Heart right ventricle (tissue), 16 donors: ENCODE measurements around the gene CCDC8. TPM values are rescaled to one million over a fixed set of nuclear protein-coding genes. Genes with fewer than 3 reads are reported as not detected.
A peak's percentile ranks its signal among the peaks of the same experiment; 100 is the strongest.

Experiments used
- ATAC-seq, 8 donors: fragments of 200-7000 bp; cut with Tn5 transposase; one replicate each; pipeline ENCODE4 v1.9.1; 2020; ENCODE audit warnings: mild to moderate bottlenecking in 8 of 8, moderate library complexity in 8 of 8, moderate number of reproducible peaks in 1 of 8
- DNase-seq, 2 donors: peaks; one replicate each; pipeline ENCODE4 v3.0.0-alpha.2; 2020
- H3K27ac ChIP-seq, 10 donors: fragments of 200-600 bp; sonication (generic) in 2 of 10; one replicate each; pipeline versions ENCODE4 v1.5.0 to v1.8.0; 2020 to 2022; ENCODE audit warnings: mild to moderate bottlenecking in 3 of 10
- H3K27me3 ChIP-seq, 7 donors: fragments of 200-600 bp; one replicate each; pipeline ENCODE4 v1.8.0; 2021 to 2022; ENCODE audit warnings: mild to moderate bottlenecking in 2 of 7
- H3K36me3 ChIP-seq, 9 donors: fragments of 200-600 bp; sonication (generic) in 1 of 9; one replicate each; pipeline versions ENCODE4 v1.5.0 to v1.8.0; 2020 to 2022; ENCODE audit warnings: mild to moderate bottlenecking in 2 of 9
- H3K4me1 ChIP-seq, 9 donors: fragments of 200-600 bp; sonication (generic) in 1 of 9; one replicate each; pipeline versions ENCODE4 v1.5.0 to v1.8.0; 2020 to 2022; ENCODE audit warnings: mild to moderate bottlenecking in 4 of 9
- H3K4me3 ChIP-seq, 10 donors: fragments of 200-600 bp; sonication (generic) in 2 of 10; one replicate each; pipeline versions ENCODE4 v1.5.0 to v1.8.0; 2020 to 2022; ENCODE audit warnings: mild to moderate bottlenecking in 7 of 10, moderate library complexity in 2 of 10
- H3K9me3 ChIP-seq, 11 donors: fragments of 200-600 bp in 10 of 11; sonication (generic) in 2 of 11; one replicate each; pipeline versions ENCODE4 v1.5.0 to v1.8.0; 2013 to 2022; ENCODE audit warnings: mild to moderate bottlenecking in 2 of 11, control low read depth in 1 of 11, moderate library complexity in 1 of 11
- WGBS, 2 donors: extraction: QIAGEN DNeasy Blood & Tissue Kit; methylation state at CpG; one replicate each; pipeline ENCODE4 v1.1.7; 2013; ENCODE audit warnings: inconsistent platforms in 1 of 2; 5-methylcytosine and 5-hydroxymethylcytosine counted together
- intact Hi-C, 10 donors: fragments of 100-400 bp; cut with DNase I; formaldehyde crosslinking; loops; one replicate each; pipeline versions ENCODE4 v1.11.1 to v1.14.2; 2022
- polyA plus RNA-seq, 2 donors: library from polyadenylated mRNA; stranded (reverse); fragments of 200-250 nt; gene quantifications; one replicate each; pipeline ENCODE4 v1.2.3, GENCODE V29; 2013
- total RNA-seq, 10 donors: library from RNA; stranded (reverse); fragmentation: NEBNext Ultra II Directional in 3 of 10; extraction: Animal tissue kit (Norgen Biotek cat#: 25700) in 3 of 10; gene quantifications; one replicate each; pipeline versions ENCODE4 v1.2.1 to v1.2.4, GENCODE V29; 2021 to 2023
- TF ChIP-seq, protein P1 (sequence below), 9 donors: fragments of 200-600 bp; sonication (generic) in 2 of 9; IDR thresholded peaks; one replicate each; pipeline versions ENCODE4 v1.5.0 to v1.8.0; 2021 to 2022; ENCODE audit warnings: antibody characterized with exemption in 9 of 9, mild to moderate bottlenecking in 5 of 9, moderate library complexity in 1 of 9
- donor health status: Arrhythmogenic right ventricular cardiomyopathy.
- donor health status: ischemic (EF 13 %, LVEDD 7.1; RV severe dilation, severe dysfunction).
- donor health status: healthy with polysubstance abuse.
- donor health status: DM: no; HTN: yes; CAD: no.
- donor health status: DM: no; HTN: no; CAD: no.
- donor health status: ischemic (EF 25% LVEDD 6.9; RV normal size, moderate dysfunction).
- donor health status: ischemic (EF 25% LVEDD 5.7; RV mildly dilated, moderate dysfunction).
- donor health status: healthy.
- donor health status: DM: yes; HTN: yes; CAD: no.
- donor health status: Ischemic cardiomyopathy.
- donor health status: ischemic (EF 35%, LVEDD 5.7; RV mildly dilated, moderate dysfunction).
- donor health status: nonischemic (EF 11% LVEDD 7.7; RV severe dilation, severe dysfunction).
- donor health status: DM: yes; HTN: yes; CAD: no.
- donor health status: PGD.
- donor health status: ischemic (EF 29% LVEDD 5.4; RV normal size, mild dysfunction).
- donor health status: nonischemic (EF 23%, LVEDD 6.1; RV moderate dilation, normal function).

CCDC8 gene
- total and polyA plus RNA-seq, 12 donors = 14.4 to 37.3 (median 28.1) TPM

DNA sequence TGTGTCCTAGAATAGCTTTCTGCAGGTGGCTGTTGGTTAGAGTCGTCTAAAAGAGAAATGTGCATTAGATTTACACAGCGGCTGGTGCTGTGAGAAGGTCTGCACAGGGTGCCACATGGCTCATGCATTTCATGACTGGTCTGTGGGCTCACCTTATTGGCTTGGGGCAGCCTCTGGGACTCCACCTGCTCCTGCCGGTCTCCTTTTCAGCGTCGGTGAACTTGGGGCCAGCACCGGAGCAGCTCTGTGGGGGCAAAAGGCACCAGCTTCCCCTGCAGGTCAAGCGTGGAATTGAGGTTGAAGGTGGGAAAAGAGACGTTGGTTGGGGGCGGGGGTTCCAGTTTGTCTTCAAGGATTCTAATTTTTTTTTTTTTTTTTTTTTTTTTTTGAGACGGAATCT, 18.5 kb upstream of the CCDC8 start:
- no peaks in the 10 kb centered on the region for H3K9me3 ChIP-seq
- ATAC-seq = no peak
- TF ChIP-seq, protein P1, sequence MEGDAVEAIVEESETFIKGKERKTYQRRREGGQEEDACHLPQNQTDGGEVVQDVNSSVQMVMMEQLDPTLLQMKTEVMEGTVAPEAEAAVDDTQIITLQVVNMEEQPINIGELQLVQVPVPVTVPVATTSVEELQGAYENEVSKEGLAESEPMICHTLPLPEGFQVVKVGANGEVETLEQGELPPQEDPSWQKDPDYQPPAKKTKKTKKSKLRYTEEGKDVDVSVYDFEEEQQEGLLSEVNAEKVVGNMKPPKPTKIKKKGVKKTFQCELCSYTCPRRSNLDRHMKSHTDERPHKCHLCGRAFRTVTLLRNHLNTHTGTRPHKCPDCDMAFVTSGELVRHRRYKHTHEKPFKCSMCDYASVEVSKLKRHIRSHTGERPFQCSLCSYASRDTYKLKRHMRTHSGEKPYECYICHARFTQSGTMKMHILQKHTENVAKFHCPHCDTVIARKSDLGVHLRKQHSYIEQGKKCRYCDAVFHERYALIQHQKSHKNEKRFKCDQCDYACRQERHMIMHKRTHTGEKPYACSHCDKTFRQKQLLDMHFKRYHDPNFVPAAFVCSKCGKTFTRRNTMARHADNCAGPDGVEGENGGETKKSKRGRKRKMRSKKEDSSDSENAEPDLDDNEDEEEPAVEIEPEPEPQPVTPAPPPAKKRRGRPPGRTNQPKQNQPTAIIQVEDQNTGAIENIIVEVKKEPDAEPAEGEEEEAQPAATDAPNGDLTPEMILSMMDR (IDR thresholded peaks at IDR 0.05) = no peak
- intact Hi-C loops = no loop called here
- DNase-seq = no peak
- no peak overlapping the region for H3K27ac ChIP-seq
- H3K4me1 ChIP-seq = peaks cover 3 to 12% (median 11%) of the 10 kb centered on the region in 9 donors
- WGBS, 2 donors = 52 to 54% methylated on average over 9 to 10 of the region's 10 CpGs
- no peaks in the 10 kb centered on the region for H3K36me3 ChIP-seq
- H3K27me3 ChIP-seq = peaks cover 0 to 55% (median 21%) of the 10 kb centered on the region in 7 donors
- H3K4me3 ChIP-seq = no peak overlapping the region

DNA sequence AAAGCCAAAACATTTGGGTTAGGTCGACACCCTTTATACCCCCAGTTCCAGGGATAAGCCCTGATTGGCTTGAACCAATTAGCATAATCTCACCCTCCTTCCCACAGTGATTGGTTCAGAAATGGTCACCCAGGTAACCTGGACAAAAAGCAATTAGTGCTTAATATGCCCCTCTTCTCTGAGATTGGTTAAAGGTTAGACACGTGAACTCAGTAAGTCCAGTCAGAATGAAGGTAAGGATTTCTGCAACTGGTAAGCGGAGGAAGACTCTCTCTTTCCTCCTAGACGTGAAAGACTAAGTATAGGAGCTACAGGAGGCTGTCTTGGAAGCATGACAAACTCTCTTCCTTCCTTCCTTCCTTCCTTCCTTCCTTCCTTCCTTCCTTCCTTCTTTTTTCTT, 16.6 kb upstream of the CCDC8 start:
- TF ChIP-seq, protein P1 (IDR thresholded peaks at IDR 0.05) = no peak
- H3K36me3 ChIP-seq = no peaks in the 10 kb centered on the region
- H3K4me1 ChIP-seq = peaks cover 3 to 20% (median 12%) of the 10 kb centered on the region in 9 donors
- no peak for ATAC-seq
- peaks cover 0 to 70% (median 20%) of the 10 kb centered on the region in 7 donors for H3K27me3 ChIP-seq
- no peak overlapping the region for H3K4me3 ChIP-seq
- H3K27ac ChIP-seq = no peak overlapping the region
- intact Hi-C loops = no loop called here
- DNase-seq = no peak
- no peaks in the 10 kb centered on the region for H3K9me3 ChIP-seq
- 74 to 81% methylated on average over 4 of the region's 4 CpGs for WGBS, 2 donors

DNA sequence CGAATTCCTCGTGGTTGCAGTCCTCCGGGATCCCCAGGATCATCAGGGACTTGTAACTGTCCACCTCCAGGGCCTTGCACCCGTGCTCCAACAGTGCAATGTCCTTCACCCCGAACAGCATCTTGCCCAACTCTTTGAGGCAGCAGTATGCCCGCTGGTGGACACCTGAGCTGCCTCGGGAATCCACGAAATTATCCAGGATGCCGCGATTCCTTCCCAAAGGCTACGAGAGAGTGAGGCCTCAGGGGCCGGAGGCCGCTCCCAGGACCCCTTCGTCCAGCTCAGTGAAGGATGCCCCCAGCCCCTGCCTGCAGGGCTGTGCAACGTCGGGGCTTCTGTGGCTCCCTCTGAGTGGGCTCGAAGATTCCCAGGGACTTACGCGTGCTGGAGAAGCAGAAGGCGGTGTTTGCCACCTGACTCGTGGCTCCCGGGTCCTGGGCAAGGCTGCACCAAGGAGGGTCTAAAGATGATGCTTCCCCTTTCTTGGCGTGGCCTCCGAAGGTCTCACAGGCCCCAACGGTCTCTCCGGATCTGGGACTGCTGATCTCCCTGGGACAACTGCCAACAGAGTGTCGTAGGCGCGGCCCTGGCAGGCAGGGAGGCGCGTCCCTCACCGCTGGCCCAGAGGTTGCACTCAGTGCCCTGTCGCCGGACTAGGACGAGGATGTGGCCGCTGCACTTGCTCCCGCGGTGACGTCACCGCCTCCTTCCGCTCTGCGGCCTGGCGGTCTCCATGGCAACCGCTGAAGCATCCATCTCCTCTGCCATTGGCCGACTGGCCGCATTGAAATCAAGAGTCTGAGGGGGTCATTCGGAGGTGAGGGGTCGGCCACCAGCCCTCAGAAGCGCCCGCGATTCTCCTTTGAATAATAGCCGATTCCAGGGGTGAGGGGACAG, 15.1 kb upstream of the CCDC8 start, which contains the start of gene PNMA8C:
Gene PNMA8C (minus strand): TSS at position 698 of the 897 bp plus-strand sequence. CDS start 577 bp downstream, at position 121.
- intact Hi-C loops = no loop called here
- H3K27ac ChIP-seq = no peak within 1 kb of the TSS
- peak; percentile 65 to 86 (median 78) for ATAC-seq

DNA sequence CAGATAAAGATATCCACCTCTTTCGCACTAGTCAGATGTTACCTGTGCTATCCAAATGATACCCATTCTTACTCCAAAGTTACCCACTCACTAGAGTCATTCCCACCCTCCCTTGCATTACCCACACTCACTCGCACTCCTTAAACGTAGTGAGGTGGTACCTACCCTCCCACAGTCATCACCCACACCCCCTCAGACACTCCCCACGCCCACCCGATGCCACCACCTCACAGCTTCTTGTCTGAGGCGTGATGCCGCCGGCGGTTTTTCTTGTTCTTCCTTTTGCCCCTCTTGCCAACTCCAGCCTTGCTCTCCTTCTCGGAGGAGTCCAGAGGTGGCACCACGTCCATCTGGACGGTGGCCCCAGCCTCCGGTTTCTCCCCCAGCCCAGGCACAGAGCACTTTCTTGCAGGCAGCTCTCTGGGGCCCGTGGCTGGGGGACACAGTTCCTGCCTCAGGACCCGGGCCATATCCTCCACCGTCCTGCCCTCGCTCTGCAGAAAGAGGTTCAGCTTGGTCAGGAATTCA, 14.2 kb upstream of the CCDC8 start:
- Histone ChIP-seq H3K4me1 (peaks cover 3 to 22% (median 12%) of the 10 kb centered on the region in 9 donors), H3K27me3 (peaks cover 0 to 55% (median 24%) of the 10 kb centered on the region in 7 donors), H3K27ac (no peak overlapping the region), H3K9me3 (no peaks in the 10 kb centered on the region), H3K36me3 (no peaks in the 10 kb centered on the region), H3K4me3 (no peak overlapping the region)
- ATAC-seq (no peak), DNase-seq (no peak)
- TF ChIP-seq, protein P1 (IDR thresholded peaks at IDR 0.05) = no peak
- 87% methylated on average over 17 of the region's 17 CpGs for WGBS, 2 donors
- intact Hi-C loops = no loop called here

More for the DNA sequence above, 15.1 kb upstream of the CCDC8 start, which contains the start of gene PNMA8C:
- Histone ChIP-seq H3K27me3 (peaks cover 0 to 58% (median 23%) of the 10 kb centered on the region in 7 donors), H3K9me3 (no peaks in the 10 kb centered on the region), H3K36me3 (no peaks in the 10 kb centered on the region), H3K4me1 (peaks cover 3 to 22% (median 12%) of the 10 kb centered on the region in 9 donors), H3K4me3 (peak within 1 kb of the TSS in 8 of 10 donors; percentile 1 to 31 (median 25))
- peak; percentile 61 to 80 for DNase-seq
- TF ChIP-seq, protein P1 (IDR thresholded peaks at IDR 0.05) = no peak
- WGBS, 2 donors = 25 to 28% methylated on average over 52 of the region's 52 CpGs
